GM23338 (cell line): ENCODE data around the gene RPL29. TPM values are rescaled to one million over a fixed set of nuclear protein-coding genes. Genes with fewer than 3 reads are reported as not detected.
"Not testable (repeated sequence)": the region's sequence is repeated elsewhere in the genome, so short reads cannot be mapped to it uniquely, and the experiment has no call there.

Source experiments
- ATAC-seq: fragments of 200-7000 bp; cut with Tn5 transposase; 3 replicates; pipeline ENCODE4 v1.9.1; 2020
- DNase-seq: peaks from one replicate; pipeline ENCODE4 v3.0.0-alpha.2; 2015; ENCODE audit warnings: low spot score
- H2AFZ ChIP-seq: fragments of 200-600 bp; sonication (generic); 2 replicates; pipeline ENCODE4 v1.8.0; 2016; ENCODE audit warnings: antibody characterized with exemption, mild to moderate bottlenecking, moderate library complexity
- H3F3A ChIP-seq: fragments of 200-600 bp; sonication (generic); replicated peaks from 2 replicates; pipeline ENCODE4 v1.8.0; 2017; ENCODE audit warnings: antibody characterized with exemption, mixed run types, low read depth
- H3K27ac ChIP-seq: fragments of 200-600 bp; sonication (generic); 2 replicates; pipeline ENCODE4 v1.6.1; 2016; ENCODE audit warnings: low read depth
- H3K27me3 ChIP-seq: fragments of 200-600 bp; sonication (generic); 2 replicates; pipeline ENCODE4 v1.8.0; 2016; ENCODE audit warnings: mild to moderate bottlenecking, mixed run types, moderate library complexity; ENCODE audit not compliant: insufficient read depth
- H3K36me3 ChIP-seq: fragments of 200-600 bp; sonication (generic); 2 replicates; pipeline ENCODE4 v1.8.0; 2016; ENCODE audit warnings: mild to moderate bottlenecking; ENCODE audit not compliant: insufficient read depth
- H3K4me1 ChIP-seq: fragments of 200-600 bp; sonication (generic); 2 replicates; pipeline ENCODE4 v1.8.0; 2016; ENCODE audit warnings: mild to moderate bottlenecking, moderate library complexity; ENCODE audit not compliant: insufficient read depth
- H3K4me2 ChIP-seq: fragments of 200-600 bp; sonication (generic); 2 replicates; pipeline ENCODE4 v1.7.1; 2017; ENCODE audit warnings: mixed run types
- H3K4me3 ChIP-seq: fragments of 200-600 bp; sonication (generic); 2 replicates; pipeline ENCODE4 v1.6.1; 2016; ENCODE audit warnings: mixed run types
- H3K79me2 ChIP-seq: fragments of 200-600 bp; sonication (generic); replicated peaks from 2 replicates; pipeline ENCODE4 v1.8.0; 2017; ENCODE audit warnings: mild to moderate bottlenecking; ENCODE audit not compliant: insufficient read depth
- H3K9me2 ChIP-seq: fragments of 200-600 bp; sonication (generic); 2 replicates; pipeline ENCODE4 v1.8.0; 2017; ENCODE audit not compliant: insufficient read depth
- H4K20me1 ChIP-seq: fragments of 200-600 bp; sonication (generic); replicated peaks from 2 replicates; pipeline ENCODE4 v1.8.0; 2017; ENCODE audit warnings: mild to moderate bottlenecking; ENCODE audit not compliant: insufficient read depth
- H3K27ac Mint-ChIP-seq: 2 replicates; pipeline ENCODE4 v1.8.0; 2020; ENCODE audit warnings: inconsistent platforms, mild to moderate bottlenecking, moderate library complexity, mixed read lengths
- H3K27me3 Mint-ChIP-seq: 3 replicates; pipeline ENCODE4 v1.8.0; 2022; ENCODE audit warnings: low read depth, mild to moderate bottlenecking, moderate library complexity, mixed read lengths, inconsistent platforms; ENCODE audit not compliant: insufficient read depth, poor library complexity
- H3K36me3 Mint-ChIP-seq: 3 replicates; pipeline ENCODE4 v1.8.0; 2021; ENCODE audit warnings: low read depth, mild to moderate bottlenecking, inconsistent platforms, moderate library complexity, mixed read lengths
- H3K4me1 Mint-ChIP-seq: 3 replicates; pipeline ENCODE4 v1.8.0; 2020; ENCODE audit warnings: mild to moderate bottlenecking, inconsistent platforms, mixed read lengths
- H3K4me3 Mint-ChIP-seq: 3 replicates; pipeline ENCODE4 v1.8.0; 2021; ENCODE audit warnings: moderate library complexity, mild to moderate bottlenecking, inconsistent platforms, mixed read lengths
- H3K9me3 Mint-ChIP-seq: 3 replicates; pipeline ENCODE4 v1.8.0; 2020; ENCODE audit warnings: moderate library complexity, mild to moderate bottlenecking, inconsistent platforms, mixed read lengths
- EZH2 ChIP-seq: fragments of 200-600 bp; sonication (generic); IDR thresholded peaks from one replicate; pipeline ENCODE4 v1.8.0; 2017; ENCODE audit warnings: antibody characterized with exemption, mild to moderate bottlenecking, low read depth; ENCODE audit not compliant: unreplicated experiment
- polyA plus RNA-seq: library from polyadenylated mRNA; unstranded; fragments of >200 nt; fragmentation: Nextera tagmentation; extraction: Ambion mirVana; gene quantifications from 2 replicates; pipeline ENCODE4 v1.2.1, GENCODE V29; 2016
- total RNA-seq: library from RNA; depleted of rRNA; stranded (reverse); fragments of >200 nt; shearing (Covaris generic); gene quantifications from 2 replicates; pipeline ENCODE4 v1.2.3, GENCODE V29; 2014
- TF ChIP-seq, protein P1 (sequence below): fragments of 250-450 bp; sonication (Bioruptor Pico); IDR thresholded peaks from 2 replicates; pipeline ENCODE4 v1.5.0; 2020; ENCODE audit warnings: mild to moderate bottlenecking, moderate library complexity
- TF ChIP-seq, protein P2 (sequence below): IDR thresholded peaks from one replicate; pipeline ENCODE4 v1.6.1; 2018; ENCODE audit warnings: antibody characterized with exemption; ENCODE audit not compliant: unreplicated experiment
- TF ChIP-seq, protein P3 (sequence below), 2 experiments: fragments of 200-600 bp in 1 of 2; sonication (generic) in 1 of 2; conservative IDR thresholded peaks; 2 replicates each; pipeline versions ENCODE4 v1.5.1 to v1.6.1; 2016 to 2017; ENCODE audit warnings: antibody characterized with exemption in 2 of 2, low read depth in 2 of 2, mild to moderate bottlenecking in 2 of 2, moderate library complexity in 1 of 2

Gene RPL29
- total and polyA plus RNA-seq, 2 experiments from 2014 or later = 1,471 to 1,864 TPM

DNA sequence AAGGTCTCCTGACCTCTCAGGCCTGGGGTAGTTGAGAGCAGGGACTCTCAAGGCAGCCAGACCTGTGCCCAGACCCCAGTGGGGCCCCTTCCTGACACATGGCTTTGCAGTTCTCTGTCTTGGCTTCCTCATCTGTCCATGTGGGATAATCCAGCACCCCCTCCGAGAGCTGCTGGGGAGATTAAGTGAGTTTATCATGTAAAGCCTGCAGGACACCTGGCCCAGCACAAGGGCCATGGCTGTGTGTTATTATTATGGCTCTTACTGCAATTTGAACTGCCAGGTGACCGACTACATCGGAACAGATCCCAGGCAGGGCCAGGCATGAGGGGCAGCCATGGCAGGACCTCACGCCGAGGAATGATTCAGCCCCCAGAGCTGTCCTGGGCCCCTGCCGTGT is 48.1 kb upstream of the RPL29 start (continued):
- TF ChIP-seq, protein P1, sequence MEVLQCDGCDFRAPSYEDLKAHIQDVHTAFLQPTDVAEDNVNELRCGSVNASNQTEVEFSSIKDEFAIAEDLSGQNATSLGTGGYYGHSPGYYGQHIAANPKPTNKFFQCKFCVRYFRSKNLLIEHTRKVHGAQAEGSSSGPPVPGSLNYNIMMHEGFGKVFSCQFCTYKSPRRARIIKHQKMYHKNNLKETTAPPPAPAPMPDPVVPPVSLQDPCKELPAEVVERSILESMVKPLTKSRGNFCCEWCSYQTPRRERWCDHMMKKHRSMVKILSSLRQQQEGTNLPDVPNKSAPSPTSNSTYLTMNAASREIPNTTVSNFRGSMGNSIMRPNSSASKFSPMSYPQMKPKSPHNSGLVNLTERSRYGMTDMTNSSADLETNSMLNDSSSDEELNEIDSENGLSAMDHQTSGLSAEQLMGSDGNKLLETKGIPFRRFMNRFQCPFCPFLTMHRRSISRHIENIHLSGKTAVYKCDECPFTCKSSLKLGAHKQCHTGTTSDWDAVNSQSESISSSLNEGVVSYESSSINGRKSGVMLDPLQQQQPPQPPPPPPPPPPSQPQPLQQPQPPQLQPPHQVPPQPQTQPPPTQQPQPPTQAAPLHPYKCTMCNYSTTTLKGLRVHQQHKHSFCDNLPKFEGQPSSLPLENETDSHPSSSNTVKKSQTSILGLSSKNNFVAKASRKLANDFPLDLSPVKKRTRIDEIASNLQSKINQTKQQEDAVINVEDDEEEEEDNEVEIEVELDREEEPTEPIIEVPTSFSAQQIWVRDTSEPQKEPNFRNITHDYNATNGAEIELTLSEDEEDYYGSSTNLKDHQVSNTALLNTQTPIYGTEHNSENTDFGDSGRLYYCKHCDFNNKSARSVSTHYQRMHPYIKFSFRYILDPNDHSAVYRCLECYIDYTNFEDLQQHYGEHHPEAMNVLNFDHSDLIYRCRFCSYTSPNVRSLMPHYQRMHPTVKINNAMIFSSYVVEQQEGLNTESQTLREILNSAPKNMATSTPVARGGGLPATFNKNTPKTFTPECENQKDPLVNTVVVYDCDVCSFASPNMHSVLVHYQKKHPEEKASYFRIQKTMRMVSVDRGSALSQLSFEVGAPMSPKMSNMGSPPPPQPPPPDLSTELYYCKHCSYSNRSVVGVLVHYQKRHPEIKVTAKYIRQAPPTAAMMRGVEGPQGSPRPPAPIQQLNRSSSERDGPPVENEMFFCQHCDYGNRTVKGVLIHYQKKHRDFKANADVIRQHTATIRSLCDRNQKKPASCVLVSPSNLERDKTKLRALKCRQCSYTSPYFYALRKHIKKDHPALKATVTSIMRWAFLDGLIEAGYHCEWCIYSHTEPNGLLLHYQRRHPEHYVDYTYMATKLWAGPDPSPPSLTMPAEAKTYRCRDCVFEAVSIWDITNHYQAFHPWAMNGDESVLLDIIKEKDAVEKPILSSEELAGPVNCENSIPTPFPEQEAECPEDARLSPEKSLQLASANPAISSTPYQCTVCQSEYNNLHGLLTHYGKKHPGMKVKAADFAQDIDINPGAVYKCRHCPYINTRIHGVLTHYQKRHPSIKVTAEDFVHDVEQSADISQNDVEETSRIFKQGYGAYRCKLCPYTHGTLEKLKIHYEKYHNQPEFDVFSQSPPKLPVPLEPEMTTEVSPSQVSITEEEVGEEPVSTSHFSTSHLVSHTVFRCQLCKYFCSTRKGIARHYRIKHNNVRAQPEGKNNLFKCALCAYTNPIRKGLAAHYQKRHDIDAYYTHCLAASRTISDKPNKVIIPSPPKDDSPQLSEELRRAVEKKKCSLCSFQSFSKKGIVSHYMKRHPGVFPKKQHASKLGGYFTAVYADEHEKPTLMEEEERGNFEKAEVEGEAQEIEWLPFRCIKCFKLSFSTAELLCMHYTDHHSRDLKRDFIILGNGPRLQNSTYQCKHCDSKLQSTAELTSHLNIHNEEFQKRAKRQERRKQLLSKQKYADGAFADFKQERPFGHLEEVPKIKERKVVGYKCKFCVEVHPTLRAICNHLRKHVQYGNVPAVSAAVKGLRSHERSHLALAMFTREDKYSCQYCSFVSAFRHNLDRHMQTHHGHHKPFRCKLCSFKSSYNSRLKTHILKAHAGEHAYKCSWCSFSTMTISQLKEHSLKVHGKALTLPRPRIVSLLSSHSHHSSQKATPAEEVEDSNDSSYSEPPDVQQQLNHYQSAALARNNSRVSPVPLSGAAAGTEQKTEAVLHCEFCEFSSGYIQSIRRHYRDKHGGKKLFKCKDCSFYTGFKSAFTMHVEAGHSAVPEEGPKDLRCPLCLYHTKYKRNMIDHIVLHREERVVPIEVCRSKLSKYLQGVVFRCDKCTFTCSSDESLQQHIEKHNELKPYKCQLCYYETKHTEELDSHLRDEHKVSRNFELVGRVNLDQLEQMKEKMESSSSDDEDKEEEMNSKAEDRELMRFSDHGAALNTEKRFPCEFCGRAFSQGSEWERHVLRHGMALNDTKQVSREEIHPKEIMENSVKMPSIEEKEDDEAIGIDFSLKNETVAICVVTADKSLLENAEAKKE = no peak
- no peak for TF ChIP-seq EZH2

DNA sequence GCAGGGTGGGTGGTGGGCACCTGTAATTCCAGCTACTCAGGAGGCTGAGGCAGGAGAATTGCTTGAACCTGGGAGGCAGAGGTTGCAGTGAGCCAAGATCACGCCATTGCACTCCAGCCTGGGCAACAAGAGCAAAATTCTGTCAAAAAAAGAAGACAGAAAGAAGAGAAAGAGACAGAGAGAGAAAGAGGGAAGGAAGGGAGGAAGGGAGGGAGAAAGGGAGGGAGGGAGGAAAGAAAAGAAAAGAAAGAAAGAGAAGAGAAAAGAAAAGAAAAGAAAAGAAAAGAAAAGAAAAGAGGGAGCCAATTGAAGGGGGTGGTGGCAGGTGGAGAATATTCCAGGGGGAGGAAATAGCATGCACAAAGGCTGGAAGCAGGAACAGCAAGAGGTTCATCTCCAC is 47.3 kb upstream of the RPL29 start:
- H4K20me1 ChIP-seq, H3K4me3 Mint-ChIP-seq, H3K4me3 ChIP-seq, H3K27ac Mint-ChIP-seq, H3K27ac ChIP-seq, H3K36me3 Mint-ChIP-seq, H2AFZ ChIP-seq, H3K9me3 Mint-ChIP-seq, H3K79me2 ChIP-seq, H3K4me1 ChIP-seq, H3K27me3 ChIP-seq, H3K9me2 ChIP-seq, H3K4me2 ChIP-seq, DNase-seq, ATAC-seq, H3K36me3 ChIP-seq, H3F3A ChIP-seq: not testable (repeated sequence)
- H3K4me1 Mint-ChIP-seq = peaks cover 15% of the 10 kb centered on the region
- peaks cover 17% of the 10 kb centered on the region for H3K27me3 Mint-ChIP-seq

DNA sequence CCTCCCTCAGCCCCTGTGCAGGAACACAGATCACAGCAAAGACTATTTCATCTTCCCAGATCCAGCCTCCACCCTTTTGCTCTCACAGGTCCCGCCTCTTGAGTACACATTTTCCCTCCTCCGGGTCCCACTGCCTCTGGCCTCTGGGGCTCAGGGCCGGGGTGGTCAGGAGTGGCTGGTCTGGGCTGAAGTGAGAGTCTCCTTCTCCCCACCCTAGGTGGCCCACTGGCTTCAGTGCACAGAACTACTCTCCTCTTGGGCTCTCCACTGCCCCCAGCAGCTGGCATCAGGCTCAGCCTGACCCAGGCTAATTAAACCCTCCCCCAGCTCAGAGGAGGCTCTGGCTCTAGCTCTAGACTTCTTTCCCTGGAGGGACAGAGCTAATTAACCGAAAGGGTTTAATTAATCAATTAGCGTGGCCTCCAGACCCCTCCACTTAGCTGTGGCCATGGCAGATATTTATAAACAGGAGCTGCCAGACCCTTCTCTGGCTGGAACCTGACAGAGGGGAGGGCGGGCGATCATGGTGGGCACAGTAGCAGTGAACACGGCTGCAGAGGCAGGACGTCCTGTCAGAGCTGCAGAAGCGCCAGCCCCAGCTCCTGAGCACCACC is 45.5 kb upstream of the RPL29 start:
- H3K4me3 Mint-ChIP-seq = no peak overlapping the region
- H3K27ac ChIP-seq = no peak overlapping the region
- peak; percentile 56 for ATAC-seq

More for the DNA sequence above, 45.5 kb upstream of the RPL29 start:
- Histone ChIP-seq H3F3A (no peaks in the 10 kb centered on the region), H3K4me1 (no peaks in the 10 kb centered on the region), H3K4me2 (no peak overlapping the region), H4K20me1 (no peaks in the 10 kb centered on the region), H3K4me3 (no peak overlapping the region), H3K79me2 (no peaks in the 10 kb centered on the region), H2AFZ (no peak overlapping the region), H3K9me2 (no peaks in the 10 kb centered on the region), H3K36me3 (no peaks in the 10 kb centered on the region), H3K27me3 (no peaks in the 10 kb centered on the region)
- H3K27me3 Mint-ChIP-seq = peaks cover 11% of the 10 kb centered on the region
- peaks cover 10% of the 10 kb centered on the region for H3K4me1 Mint-ChIP-seq
- DNase-seq = peak; percentile 48
- H3K9me3 Mint-ChIP-seq = peaks cover 3% of the 10 kb centered on the region; the same call in 1 of the 3 replicates
- no peak overlapping the region for H3K27ac Mint-ChIP-seq
- TF ChIP-seq, protein P2, sequence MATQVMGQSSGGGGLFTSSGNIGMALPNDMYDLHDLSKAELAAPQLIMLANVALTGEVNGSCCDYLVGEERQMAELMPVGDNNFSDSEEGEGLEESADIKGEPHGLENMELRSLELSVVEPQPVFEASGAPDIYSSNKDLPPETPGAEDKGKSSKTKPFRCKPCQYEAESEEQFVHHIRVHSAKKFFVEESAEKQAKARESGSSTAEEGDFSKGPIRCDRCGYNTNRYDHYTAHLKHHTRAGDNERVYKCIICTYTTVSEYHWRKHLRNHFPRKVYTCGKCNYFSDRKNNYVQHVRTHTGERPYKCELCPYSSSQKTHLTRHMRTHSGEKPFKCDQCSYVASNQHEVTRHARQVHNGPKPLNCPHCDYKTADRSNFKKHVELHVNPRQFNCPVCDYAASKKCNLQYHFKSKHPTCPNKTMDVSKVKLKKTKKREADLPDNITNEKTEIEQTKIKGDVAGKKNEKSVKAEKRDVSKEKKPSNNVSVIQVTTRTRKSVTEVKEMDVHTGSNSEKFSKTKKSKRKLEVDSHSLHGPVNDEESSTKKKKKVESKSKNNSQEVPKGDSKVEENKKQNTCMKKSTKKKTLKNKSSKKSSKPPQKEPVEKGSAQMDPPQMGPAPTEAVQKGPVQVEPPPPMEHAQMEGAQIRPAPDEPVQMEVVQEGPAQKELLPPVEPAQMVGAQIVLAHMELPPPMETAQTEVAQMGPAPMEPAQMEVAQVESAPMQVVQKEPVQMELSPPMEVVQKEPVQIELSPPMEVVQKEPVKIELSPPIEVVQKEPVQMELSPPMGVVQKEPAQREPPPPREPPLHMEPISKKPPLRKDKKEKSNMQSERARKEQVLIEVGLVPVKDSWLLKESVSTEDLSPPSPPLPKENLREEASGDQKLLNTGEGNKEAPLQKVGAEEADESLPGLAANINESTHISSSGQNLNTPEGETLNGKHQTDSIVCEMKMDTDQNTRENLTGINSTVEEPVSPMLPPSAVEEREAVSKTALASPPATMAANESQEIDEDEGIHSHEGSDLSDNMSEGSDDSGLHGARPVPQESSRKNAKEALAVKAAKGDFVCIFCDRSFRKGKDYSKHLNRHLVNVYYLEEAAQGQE = no peak
- TF ChIP-seq, protein P3, sequence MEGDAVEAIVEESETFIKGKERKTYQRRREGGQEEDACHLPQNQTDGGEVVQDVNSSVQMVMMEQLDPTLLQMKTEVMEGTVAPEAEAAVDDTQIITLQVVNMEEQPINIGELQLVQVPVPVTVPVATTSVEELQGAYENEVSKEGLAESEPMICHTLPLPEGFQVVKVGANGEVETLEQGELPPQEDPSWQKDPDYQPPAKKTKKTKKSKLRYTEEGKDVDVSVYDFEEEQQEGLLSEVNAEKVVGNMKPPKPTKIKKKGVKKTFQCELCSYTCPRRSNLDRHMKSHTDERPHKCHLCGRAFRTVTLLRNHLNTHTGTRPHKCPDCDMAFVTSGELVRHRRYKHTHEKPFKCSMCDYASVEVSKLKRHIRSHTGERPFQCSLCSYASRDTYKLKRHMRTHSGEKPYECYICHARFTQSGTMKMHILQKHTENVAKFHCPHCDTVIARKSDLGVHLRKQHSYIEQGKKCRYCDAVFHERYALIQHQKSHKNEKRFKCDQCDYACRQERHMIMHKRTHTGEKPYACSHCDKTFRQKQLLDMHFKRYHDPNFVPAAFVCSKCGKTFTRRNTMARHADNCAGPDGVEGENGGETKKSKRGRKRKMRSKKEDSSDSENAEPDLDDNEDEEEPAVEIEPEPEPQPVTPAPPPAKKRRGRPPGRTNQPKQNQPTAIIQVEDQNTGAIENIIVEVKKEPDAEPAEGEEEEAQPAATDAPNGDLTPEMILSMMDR (conservative IDR thresholded peaks at IDR 0.05; ENCODE audit: low read depth in 2 of 2) = peak; percentile 32 to 47
- H3K36me3 Mint-ChIP-seq = no peaks in the 10 kb centered on the region
